ENCODE results near the gene SLC9A7. TPM values are rescaled to one million over a fixed set of nuclear protein-coding genes. Genes with fewer than 3 reads are reported as not detected.

The SLC9A7 gene
- polyA plus RNA-seq, 3 donors from 2014 or later = 1.0 to 2.0 (median 1.3) TPM

GRCh38 chrX:46710927-46711623 lies 47.8 kb downstream of the SLC9A7 start:
- DNase-seq = no peak
- H3K36me3 Mint-ChIP-seq = no peaks in the 10 kb centered on the region
- no peak overlapping the region for H3K4me3 Mint-ChIP-seq
- H3K27me3 Mint-ChIP-seq (ENCODE audit: low read depth in 3 of 3) = peaks cover 0 to 4% (median 0%) of the 10 kb centered on the region in 3 donors
- H3K9me3 Mint-ChIP-seq = no peaks in the 10 kb centered on the region
- no peaks in the 10 kb centered on the region for H3K4me1 Mint-ChIP-seq
- H3K27ac Mint-ChIP-seq = no peak overlapping the region

DNA sequence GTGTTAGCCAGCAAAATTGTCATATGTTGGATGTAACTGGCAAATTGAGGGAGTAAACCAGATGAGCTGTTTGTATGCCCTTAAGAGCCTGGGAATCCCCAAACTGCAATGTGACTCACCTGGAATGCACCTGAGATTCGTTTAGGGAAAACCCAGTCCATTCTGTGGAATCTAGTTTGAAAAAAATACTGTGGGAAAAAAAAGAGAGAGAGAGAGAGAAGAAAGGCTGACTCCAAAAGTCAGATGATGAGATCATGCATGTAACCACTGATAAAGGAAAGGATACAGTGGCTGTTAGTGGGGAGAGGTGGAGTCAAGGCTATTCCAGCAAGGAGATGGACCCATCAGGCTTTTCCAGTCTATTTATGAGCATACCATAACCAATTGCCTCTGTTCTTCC lies 48.5 kb downstream of the SLC9A7 start:
- no peaks in the 10 kb centered on the region for H3K4me1 Mint-ChIP-seq
- H3K36me3 Mint-ChIP-seq = no peaks in the 10 kb centered on the region
- DNase-seq = no peak
- no peaks in the 10 kb centered on the region for H3K9me3 Mint-ChIP-seq
- H3K4me3 Mint-ChIP-seq = no peak overlapping the region
- H3K27ac Mint-ChIP-seq = no peak overlapping the region
- peaks cover 0 to 2% (median 0%) of the 10 kb centered on the region in 3 donors for H3K27me3 Mint-ChIP-seq (ENCODE audit: low read depth in 3 of 3)

GRCh38 chrX:46707274-46707965 lies 51.5 kb downstream of the SLC9A7 start:
- Mint-ChIP-seq H3K36me3 (no peaks in the 10 kb centered on the region), H3K4me1 (peaks cover 6 to 9% of the 10 kb centered on the region in 2 donors), H3K9me3 (no peaks in the 10 kb centered on the region), H3K4me3 (no peak overlapping the region), H3K27me3 (ENCODE audit: low read depth in 3 of 3) (peaks cover 0 to 2% (median 1%) of the 10 kb centered on the region in 3 donors), H3K27ac (no peak overlapping the region)
- no peak for DNase-seq

GRCh38 chrX:46704767-46705386 lies 54.0 kb downstream of the SLC9A7 start:
- H3K4me1 Mint-ChIP-seq = peaks cover 6 to 9% of the 10 kb centered on the region in 2 donors
- H3K9me3 Mint-ChIP-seq = no peaks in the 10 kb centered on the region
- H3K4me3 Mint-ChIP-seq = no peak overlapping the region
- H3K36me3 Mint-ChIP-seq = no peaks in the 10 kb centered on the region
- no peak for DNase-seq
- H3K27me3 Mint-ChIP-seq (ENCODE audit: low read depth in 3 of 3) = peaks cover 0 to 3% (median 2%) of the 10 kb centered on the region in 3 donors
- H3K27ac Mint-ChIP-seq = peak overlapping the region in 2 of 6 donors; percentile 9 to 23

DNA sequence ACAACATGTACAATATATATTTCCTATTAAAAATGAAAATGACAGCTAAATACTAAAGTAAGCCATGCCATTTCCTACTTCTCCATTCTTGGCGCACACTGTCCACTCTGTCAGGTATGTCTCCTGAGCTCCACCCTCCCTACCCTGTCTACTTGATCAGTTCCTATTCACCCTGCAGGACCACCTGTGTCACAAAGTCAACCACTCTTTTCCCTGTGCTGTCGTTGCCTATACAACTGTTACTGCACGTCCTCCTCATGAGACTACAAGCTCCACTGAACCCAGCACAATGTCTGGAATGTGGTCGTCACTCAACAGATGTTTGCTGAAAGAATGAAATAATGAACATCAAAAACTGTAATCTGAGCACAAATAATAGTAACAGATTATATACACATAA lies 54.9 kb downstream of the SLC9A7 start:
- DNase-seq = no peak
- Mint-ChIP-seq H3K4me3 (no peak overlapping the region), H3K27ac (no peak overlapping the region)

GRCh38 chrX:46698691-46699090 lies 60.2 kb downstream of the SLC9A7 start:
- H3K4me3 Mint-ChIP-seq = no peak overlapping the region
- no peaks in the 10 kb centered on the region for H3K36me3 Mint-ChIP-seq
- H3K9me3 Mint-ChIP-seq = no peaks in the 10 kb centered on the region
- no peak overlapping the region for H3K27ac Mint-ChIP-seq
- H3K4me1 Mint-ChIP-seq = no peaks in the 10 kb centered on the region
- H3K27me3 Mint-ChIP-seq (ENCODE audit: low read depth in 3 of 3) = peaks cover 0 to 7% (median 2%) of the 10 kb centered on the region in 3 donors
- no peak for DNase-seq

More for the DNA sequence above, 54.9 kb downstream of the SLC9A7 start:
- peaks cover 6 to 9% of the 10 kb centered on the region in 2 donors for H3K4me1 Mint-ChIP-seq
- peaks cover 0 to 3% (median 2%) of the 10 kb centered on the region in 3 donors for H3K27me3 Mint-ChIP-seq (ENCODE audit: low read depth in 3 of 3)
- H3K36me3 Mint-ChIP-seq = no peaks in the 10 kb centered on the region
- no peaks in the 10 kb centered on the region for H3K9me3 Mint-ChIP-seq

DNA sequence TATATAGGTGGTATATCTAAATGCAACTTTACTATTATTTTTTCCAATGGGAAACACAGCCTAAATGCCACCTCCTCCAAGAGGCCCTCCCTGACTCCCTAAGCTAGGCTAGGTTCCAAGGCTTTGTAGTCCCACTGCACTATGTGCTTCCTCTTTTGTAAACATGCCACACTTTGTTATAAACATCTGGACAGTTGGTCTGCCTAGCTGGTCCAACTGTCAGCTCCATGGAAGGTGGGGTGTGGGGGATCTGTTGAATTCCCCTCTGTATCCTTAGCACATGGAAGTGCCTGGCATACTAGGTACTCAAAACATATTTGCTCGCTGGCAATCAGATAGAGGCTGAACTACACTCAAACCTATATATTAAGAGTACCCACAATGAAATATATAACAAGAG lies 63.4 kb downstream of the SLC9A7 start:
- Mint-ChIP-seq H3K4me1 (no peaks in the 10 kb centered on the region), H3K9me3 (no peaks in the 10 kb centered on the region), H3K27me3 (ENCODE audit: low read depth in 3 of 3) (peaks cover 0 to 4% (median 2%) of the 10 kb centered on the region in 3 donors), H3K4me3 (no peak overlapping the region), H3K36me3 (no peaks in the 10 kb centered on the region), H3K27ac (no peak overlapping the region)
- DNase-seq = no peak

- H3K27ac Mint-ChIP-seq = no peak overlapping the region
- H3K9me3 Mint-ChIP-seq = no peaks in the 10 kb centered on the region
- H3K4me3 Mint-ChIP-seq = no peak overlapping the region
- no peaks in the 10 kb centered on the region for H3K4me1 Mint-ChIP-seq
- peaks cover 0 to 4% (median 2%) of the 10 kb centered on the region in 3 donors for H3K27me3 Mint-ChIP-seq (ENCODE audit: low read depth in 3 of 3)
- DNase-seq = no peak
- H3K36me3 Mint-ChIP-seq = no peaks in the 10 kb centered on the region
Observed at GRCh38 chrX:46694549-46694948, 64.4 kb downstream of the SLC9A7 start.

GRCh38 chrX:46693149-46693548 lies 65.8 kb downstream of the SLC9A7 start:
- peaks cover 0 to 2% (median 0%) of the 10 kb centered on the region in 3 donors for H3K27me3 Mint-ChIP-seq (ENCODE audit: low read depth in 3 of 3)
- H3K27ac Mint-ChIP-seq = no peak overlapping the region
- H3K36me3 Mint-ChIP-seq = no peaks in the 10 kb centered on the region
- no peaks in the 10 kb centered on the region for H3K4me1 Mint-ChIP-seq
- no peak for DNase-seq
- no peaks in the 10 kb centered on the region for H3K9me3 Mint-ChIP-seq
- no peak overlapping the region for H3K4me3 Mint-ChIP-seq

DNA sequence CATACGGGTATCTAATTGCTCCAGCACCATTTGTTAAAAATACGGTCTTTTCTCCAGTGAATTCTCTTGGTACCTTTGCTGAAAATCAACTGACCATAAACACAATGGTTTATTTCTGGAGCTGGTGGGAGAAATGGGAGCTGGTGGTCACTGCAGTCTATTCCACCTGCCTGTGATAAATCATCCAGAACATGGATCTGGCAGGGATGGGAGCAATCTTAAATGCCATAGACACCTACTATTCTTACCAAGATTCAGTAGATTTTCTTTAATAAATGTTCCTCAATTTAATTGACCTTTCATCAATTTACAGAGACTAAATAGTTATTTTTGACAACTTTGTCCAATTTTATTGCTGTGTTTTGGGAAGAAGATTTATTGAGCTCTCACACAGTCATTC lies 68.1 kb downstream of the SLC9A7 start:
- no peaks in the 10 kb centered on the region for H3K36me3 Mint-ChIP-seq
- H3K27me3 Mint-ChIP-seq (ENCODE audit: low read depth in 3 of 3) = peaks cover 0 to 3% (median 0%) of the 10 kb centered on the region in 3 donors
- no peaks in the 10 kb centered on the region for H3K9me3 Mint-ChIP-seq
- H3K4me3 Mint-ChIP-seq = no peak overlapping the region
- H3K4me1 Mint-ChIP-seq = no peaks in the 10 kb centered on the region
- H3K27ac Mint-ChIP-seq = no peak overlapping the region
- DNase-seq = no peak

GRCh38 chrX:46687619-46688018 lies 71.3 kb downstream of the SLC9A7 start:
- DNase-seq = no peak
- Mint-ChIP-seq H3K27me3 (ENCODE audit: low read depth in 3 of 3) (peaks cover 0 to 3% (median 2%) of the 10 kb centered on the region in 3 donors), H3K4me3 (no peak overlapping the region), H3K4me1 (no peaks in the 10 kb centered on the region), H3K9me3 (no peaks in the 10 kb centered on the region), H3K27ac (no peak overlapping the region), H3K36me3 (no peaks in the 10 kb centered on the region)

GRCh38 chrX:46686003-46686645 lies 72.8 kb downstream of the SLC9A7 start:
- no peaks in the 10 kb centered on the region for H3K9me3 Mint-ChIP-seq
- H3K27me3 Mint-ChIP-seq (ENCODE audit: low read depth in 3 of 3) = peaks cover 0 to 3% (median 2%) of the 10 kb centered on the region in 3 donors
- no peaks in the 10 kb centered on the region for H3K36me3 Mint-ChIP-seq
- DNase-seq = peak; percentile 30 to 47 (median 45)
- no peak overlapping the region for H3K27ac Mint-ChIP-seq
- H3K4me3 Mint-ChIP-seq = no peak overlapping the region
- no peaks in the 10 kb centered on the region for H3K4me1 Mint-ChIP-seq

DNA sequence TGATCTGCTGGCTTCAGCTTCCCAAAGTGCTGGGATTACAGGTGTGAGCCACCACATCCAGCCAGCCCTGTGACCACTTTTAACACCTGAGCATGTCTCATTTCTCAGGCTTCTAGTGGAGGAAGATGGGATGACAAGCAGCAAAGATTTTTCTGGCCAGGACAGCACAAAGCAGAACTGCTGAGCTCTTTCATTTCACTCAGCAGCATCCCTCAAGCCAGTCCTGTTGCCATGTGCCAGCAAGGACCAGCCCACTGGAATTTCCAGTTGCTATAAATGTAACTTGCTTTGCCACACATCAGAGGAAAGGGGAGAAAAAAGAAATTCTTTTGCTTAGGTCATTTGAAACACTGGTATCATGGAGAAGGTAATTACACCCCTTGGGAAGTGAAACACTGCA lies 75.9 kb downstream of the SLC9A7 start:
- DNase-seq = no peak
- no peak overlapping the region for H3K27ac Mint-ChIP-seq
- H3K4me1 Mint-ChIP-seq = no peaks in the 10 kb centered on the region
- no peaks in the 10 kb centered on the region for H3K9me3 Mint-ChIP-seq
- peaks cover 0 to 3% (median 2%) of the 10 kb centered on the region in 3 donors for H3K27me3 Mint-ChIP-seq (ENCODE audit: low read depth in 3 of 3)
- no peak overlapping the region for H3K4me3 Mint-ChIP-seq
- no peaks in the 10 kb centered on the region for H3K36me3 Mint-ChIP-seq

DNA sequence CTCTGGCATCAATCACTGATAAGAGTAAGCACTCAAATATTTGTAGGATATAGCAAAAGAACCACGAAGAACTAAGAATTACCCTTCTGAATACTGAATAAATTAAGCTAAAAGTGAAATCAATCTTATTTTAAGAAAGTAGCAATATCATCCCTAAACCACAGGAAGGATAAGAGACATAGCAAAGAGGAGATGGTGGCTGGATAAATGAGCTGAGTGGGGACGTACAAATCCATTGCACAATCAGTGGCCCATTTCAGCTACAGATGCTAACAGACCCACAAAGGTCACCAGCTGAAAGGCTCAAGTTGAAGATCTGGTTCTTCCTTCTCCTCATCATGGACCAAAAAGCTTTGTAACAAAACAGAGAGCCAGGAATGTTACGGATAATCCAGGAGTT lies 77.1 kb downstream of the SLC9A7 start:
- Mint-ChIP-seq H3K4me1 (no peaks in the 10 kb centered on the region), H3K27me3 (ENCODE audit: low read depth in 3 of 3) (peaks cover 0 to 3% (median 2%) of the 10 kb centered on the region in 3 donors), H3K27ac (no peak overlapping the region), H3K9me3 (no peaks in the 10 kb centered on the region), H3K4me3 (no peak overlapping the region), H3K36me3 (no peaks in the 10 kb centered on the region)
- DNase-seq = no peak
